Measurements from ENCODE around the gene FZR1. TPM values are rescaled to one million over a fixed set of nuclear protein-coding genes. Genes with fewer than 3 reads are reported as not detected.
A peak's percentile ranks its signal among the peaks of the same experiment; 100 is the strongest.

Gene FZR1
- total RNA-seq, 1 donor from 2014 or later: 51.9 TPM

- no peaks in the 10 kb centered on the region for H3K27me3 ChIP-seq (ENCODE audit: control insufficient read depth, insufficient read depth, low read length)
- TF ChIP-seq CTCF (IDR thresholded peaks at IDR 0.05; ENCODE audit: insufficient read depth, low read length, poor library complexity, severe bottlenecking): no peak
- peaks cover 1% of the 10 kb centered on the region for H3K36me3 ChIP-seq (ENCODE audit: control insufficient read depth, insufficient read depth, low read length)
- H3K4me3 ChIP-seq (ENCODE audit: low read depth, low read length): no peak overlapping the region
- DNase-seq (ENCODE audit: low read depth): no peak
Measured at GRCh38 chr19:3550947-3551791, 45.1 kb downstream of the FZR1 start.

- TF ChIP-seq CTCF (IDR thresholded peaks at IDR 0.05; ENCODE audit: insufficient read depth, low read length, poor library complexity, severe bottlenecking): no peak
- Histone ChIP-seq H3K36me3 (ENCODE audit: control insufficient read depth, insufficient read depth, low read length) (peaks cover 1% of the 10 kb centered on the region), H3K4me3 (ENCODE audit: low read depth, low read length) (no peak overlapping the region), H3K27me3 (ENCODE audit: control insufficient read depth, insufficient read depth, low read length) (no peaks in the 10 kb centered on the region)
- no peak for DNase-seq (ENCODE audit: low read depth)
Measured at GRCh38 chr19:3551792-3552095, 45.6 kb downstream of the FZR1 start.

GRCh38 chr19:3554254-3555083 lies 48.4 kb downstream of the FZR1 start:
- peak; percentile 49 for DNase-seq (ENCODE audit: low read depth)
- peaks cover 1% of the 10 kb centered on the region for H3K36me3 ChIP-seq (ENCODE audit: control insufficient read depth, insufficient read depth, low read length)
- TF ChIP-seq CTCF (IDR thresholded peaks at IDR 0.05; ENCODE audit: insufficient read depth, low read length, poor library complexity, severe bottlenecking): no peak
- no peak overlapping the region for H3K4me3 ChIP-seq (ENCODE audit: low read depth, low read length)
- no peaks in the 10 kb centered on the region for H3K27me3 ChIP-seq (ENCODE audit: control insufficient read depth, insufficient read depth, low read length)

- Histone ChIP-seq H3K4me3 (ENCODE audit: low read depth, low read length) (peak overlapping the region; percentile 89), H3K27me3 (ENCODE audit: control insufficient read depth, insufficient read depth, low read length) (no peaks in the 10 kb centered on the region), H3K36me3 (ENCODE audit: control insufficient read depth, insufficient read depth, low read length) (peaks cover 1% of the 10 kb centered on the region)
- TF ChIP-seq CTCF (IDR thresholded peaks at IDR 0.05; ENCODE audit: insufficient read depth, low read length, poor library complexity, severe bottlenecking): no peak
- DNase-seq (ENCODE audit: low read depth): no peak
Measured at GRCh38 chr19:3555653-3556422, 49.7 kb downstream of the FZR1 start.

- Histone ChIP-seq H3K36me3 (ENCODE audit: control insufficient read depth, insufficient read depth, low read length) (peaks cover 1% of the 10 kb centered on the region), H3K27me3 (ENCODE audit: control insufficient read depth, insufficient read depth, low read length) (no peaks in the 10 kb centered on the region), H3K4me3 (ENCODE audit: low read depth, low read length) (peak overlapping the region; percentile 89)
- no peak for DNase-seq (ENCODE audit: low read depth)
- TF ChIP-seq CTCF (IDR thresholded peaks at IDR 0.05; ENCODE audit: insufficient read depth, low read length, poor library complexity, severe bottlenecking): no peak
Measured at GRCh38 chr19:3556423-3556977, 50.4 kb downstream of the FZR1 start.
